EH (cell line): Measurements from ENCODE around the gene CMSS1.
"Not testable (repeated sequence)": the region's sequence is repeated elsewhere in the genome, so short reads cannot be mapped to it uniquely, and the experiment has no call there.

Source experiments
- DNase-seq: peaks from one replicate; pipeline ENCODE4 v3.0.0-alpha.2; 2015; ENCODE audit warnings: low read depth

Gene CMSS1

DNA sequence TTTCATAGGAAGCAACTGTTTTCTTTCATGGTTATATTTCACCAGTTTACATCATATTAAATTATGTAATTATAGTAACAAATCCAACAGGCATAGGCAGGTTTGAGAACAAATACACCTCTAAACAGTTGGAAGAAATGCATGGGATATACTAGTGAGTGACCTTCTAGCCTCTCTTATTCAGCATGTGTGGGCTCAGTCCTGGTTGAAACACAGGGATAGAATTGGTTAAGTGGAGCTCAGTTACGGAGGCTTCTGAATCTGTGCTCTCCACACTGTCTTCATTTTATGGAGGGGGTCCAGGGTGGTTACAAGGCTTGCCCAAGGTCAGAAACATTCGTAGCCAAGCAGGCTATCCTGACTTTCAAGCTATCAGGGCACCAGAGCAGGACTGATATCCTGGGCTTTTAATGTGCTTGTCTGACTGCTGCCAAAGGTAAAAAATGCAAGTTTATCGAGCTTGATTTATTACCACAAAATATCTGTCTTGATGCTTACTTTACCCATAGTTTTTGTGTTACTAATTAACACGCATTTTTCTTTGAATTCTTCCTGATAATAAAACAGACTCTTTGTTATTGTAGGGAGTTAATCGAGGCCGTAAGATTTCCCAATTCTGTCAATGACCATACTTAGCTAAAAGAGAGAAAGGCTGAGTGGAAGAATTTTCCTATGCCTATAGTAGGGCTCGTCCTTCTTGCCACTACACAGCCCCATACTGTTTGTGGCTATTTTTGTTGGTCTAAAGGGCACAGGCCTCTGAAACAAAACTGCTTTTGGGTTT lies 207.1 kb downstream of the CMSS1 start:
- DNase-seq: peak; percentile 67

DNA sequence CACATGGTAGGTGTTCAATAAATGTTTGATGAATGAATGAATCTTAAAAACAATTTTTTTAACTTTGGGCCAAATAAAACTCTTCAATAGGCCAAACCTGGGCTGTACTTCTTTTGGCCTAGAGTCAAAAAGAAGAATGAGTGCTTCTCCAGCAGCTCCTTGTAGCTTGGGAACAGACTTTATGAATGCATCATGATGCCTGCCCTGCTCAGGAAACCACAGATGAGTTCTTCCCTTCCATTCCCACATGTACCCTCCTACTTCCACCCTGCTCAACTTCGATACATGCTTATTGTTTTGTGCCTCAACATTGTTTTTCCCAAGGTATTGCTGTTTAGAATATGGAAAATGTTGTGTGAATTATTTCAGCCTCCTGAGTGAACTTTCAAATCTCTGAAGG lies 209.7 kb downstream of the CMSS1 start:
- peak; percentile 31 for DNase-seq

DNA sequence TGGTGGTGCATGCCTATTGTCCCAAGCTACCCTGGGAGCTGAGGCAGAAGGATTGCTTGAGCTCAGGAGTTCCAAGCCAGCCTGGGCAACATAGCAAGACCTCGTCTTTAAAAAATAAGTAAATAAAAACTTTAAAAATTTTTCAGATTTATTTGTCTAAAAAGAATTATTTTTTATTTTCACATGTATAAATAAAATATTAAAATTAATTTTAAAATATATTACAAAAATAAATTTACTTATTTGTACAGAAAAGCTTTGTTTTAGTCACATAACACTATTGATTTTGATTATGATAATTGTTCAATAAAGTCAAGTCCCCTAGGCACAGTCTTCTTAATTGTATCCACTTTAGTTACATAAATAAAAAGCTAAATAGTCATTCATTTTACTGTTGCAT lies 211.4 kb downstream of the CMSS1 start:
- DNase-seq: no peak

DNA sequence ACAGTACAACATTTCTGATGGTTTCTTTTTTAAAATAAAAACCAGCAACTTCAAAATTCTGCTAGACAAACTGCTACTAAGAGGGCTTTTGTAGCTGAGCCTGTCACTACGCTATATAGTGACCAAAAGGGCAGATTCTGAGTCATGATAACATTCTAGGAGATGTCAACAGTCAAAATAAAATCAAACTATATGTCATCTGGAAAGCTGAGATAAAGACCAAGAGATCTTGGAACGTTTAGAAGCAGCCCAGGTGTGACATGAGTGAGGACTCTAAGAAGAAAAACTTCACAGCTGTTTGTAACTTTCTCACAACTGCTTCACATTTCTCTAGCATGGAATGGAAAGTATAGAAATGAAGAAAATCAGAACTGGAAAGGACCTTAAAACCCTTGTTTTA lies 212.0 kb downstream of the CMSS1 start:
- DNase-seq: no peak

DNA sequence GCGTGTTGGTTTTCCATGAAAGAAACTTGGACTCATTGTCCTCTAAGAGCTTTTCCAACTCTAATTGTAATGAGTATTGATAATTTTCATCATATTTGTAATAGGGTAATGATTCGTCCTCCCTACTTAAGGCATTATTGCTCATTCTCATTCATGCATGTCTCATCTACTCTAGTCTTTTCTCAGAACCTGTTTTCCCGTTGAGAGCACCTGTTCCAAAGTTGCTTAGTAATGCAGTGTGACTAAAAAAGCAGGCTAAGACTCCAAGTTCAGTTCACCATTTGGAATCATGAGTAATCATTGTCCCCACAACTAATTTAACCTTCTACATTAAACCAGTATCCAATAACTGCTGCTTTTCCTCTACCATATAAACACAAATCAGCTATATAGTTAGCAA lies 212.7 kb downstream of the CMSS1 start:
- no peak for DNase-seq

DNA sequence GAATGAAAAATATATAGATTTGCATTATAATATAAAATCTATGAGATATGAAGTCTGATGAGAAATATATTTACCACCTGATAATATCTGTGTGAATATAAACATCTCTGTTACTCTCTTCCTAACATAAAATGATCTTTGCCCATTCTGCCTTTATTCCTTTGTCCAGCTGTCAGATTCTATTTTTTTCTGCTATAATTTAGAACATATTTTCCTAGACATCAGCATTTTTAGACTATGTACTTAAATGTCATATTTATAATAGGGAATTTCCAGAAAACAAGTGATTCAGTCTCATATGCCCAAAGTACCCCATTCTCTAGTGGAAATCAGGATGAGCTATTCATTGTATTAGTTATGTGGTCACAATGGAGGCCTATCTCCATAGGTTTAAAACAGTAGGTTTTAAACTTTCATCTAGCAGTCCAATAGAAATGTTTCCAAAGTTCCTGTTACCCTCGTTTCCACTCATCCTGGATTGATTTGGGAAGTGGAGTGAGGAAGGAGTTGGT lies 213.3 kb downstream of the CMSS1 start:
- DNase-seq: no peak

DNA sequence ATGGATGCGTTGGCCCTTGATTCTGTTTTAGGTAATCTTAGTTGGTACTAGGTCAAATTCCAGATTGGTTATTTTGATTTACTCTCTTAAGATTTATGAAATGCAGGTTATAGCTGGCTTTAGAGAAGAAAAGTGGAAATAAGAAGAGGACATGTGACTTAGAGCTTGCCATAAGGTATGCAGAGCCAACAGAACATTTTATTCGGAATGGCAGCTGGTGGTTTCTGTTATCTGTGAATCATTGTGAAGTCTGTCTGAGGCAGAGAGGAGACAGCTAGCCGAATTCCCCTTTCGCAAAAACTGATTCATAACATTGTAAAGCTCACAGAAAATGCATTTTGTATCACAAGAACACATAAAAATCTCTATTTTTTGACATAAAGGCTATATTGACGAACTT lies 214.6 kb downstream of the CMSS1 start:
- DNase-seq: peak; percentile 82

DNA sequence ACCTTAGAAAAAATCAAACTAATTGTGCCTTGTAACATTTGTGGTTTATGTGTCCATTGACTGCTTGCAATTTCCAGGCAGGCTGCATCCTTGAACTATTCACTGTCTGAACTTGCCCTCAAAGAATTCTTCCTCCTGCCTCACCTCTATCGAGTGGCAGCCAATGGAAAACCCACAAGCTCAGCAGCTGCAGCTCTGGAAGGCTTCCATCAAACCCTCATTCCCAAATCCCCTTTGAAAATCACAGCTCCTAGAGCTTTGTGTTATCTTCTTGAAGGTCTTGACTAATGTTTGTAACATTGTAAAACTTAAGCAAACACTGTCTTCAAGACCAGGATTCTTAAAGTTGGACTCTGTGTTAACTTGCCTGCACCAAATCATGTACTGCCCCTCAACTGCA lies 215.5 kb downstream of the CMSS1 start:
- peak; percentile 66 for DNase-seq

DNA sequence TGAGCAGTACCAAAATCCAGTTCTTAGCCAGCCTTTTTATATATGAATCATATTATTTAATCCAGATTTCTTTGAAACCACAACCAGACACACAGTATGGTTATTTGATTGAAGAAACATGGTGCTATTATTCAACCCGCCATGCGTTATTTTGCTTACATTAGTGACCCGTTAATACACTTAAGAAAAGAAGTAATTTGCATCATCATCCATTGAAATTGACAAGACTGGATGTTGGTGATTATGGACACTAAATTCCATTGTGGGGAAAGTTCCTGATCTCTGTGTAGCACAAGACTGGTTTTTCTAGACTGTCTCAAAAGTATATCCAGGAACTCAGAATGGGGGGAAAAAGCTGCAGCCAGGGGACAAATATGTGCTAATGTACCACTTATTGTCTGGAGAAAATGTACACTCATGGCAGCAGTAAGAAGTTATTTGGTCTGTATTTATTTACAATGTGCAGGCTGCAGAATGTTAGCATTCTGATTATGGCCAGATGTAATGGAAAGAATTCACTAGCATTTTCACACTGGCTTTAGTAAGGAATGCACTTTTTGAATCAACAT lies 216.3 kb downstream of the CMSS1 start:
- DNase-seq: peak; percentile 72

DNA sequence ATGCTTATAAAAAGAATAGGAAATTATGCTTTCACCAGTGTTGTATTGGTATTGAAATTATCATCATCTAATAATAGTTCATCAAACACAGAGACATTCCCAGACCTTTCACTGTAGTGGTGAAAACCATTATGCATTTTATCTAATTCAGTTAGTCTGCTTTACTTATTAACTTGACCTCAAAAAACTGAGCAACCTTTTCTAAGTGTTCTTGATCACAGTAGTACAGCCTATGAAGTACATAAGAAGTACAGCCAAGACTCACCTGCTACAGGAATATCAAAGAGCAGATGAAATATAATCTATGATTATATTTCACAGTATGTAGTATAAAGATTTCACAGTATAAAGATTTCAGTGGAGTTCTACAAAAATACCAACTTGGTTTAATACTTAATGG lies 221.4 kb downstream of the CMSS1 start:
- no peak for DNase-seq

DNA sequence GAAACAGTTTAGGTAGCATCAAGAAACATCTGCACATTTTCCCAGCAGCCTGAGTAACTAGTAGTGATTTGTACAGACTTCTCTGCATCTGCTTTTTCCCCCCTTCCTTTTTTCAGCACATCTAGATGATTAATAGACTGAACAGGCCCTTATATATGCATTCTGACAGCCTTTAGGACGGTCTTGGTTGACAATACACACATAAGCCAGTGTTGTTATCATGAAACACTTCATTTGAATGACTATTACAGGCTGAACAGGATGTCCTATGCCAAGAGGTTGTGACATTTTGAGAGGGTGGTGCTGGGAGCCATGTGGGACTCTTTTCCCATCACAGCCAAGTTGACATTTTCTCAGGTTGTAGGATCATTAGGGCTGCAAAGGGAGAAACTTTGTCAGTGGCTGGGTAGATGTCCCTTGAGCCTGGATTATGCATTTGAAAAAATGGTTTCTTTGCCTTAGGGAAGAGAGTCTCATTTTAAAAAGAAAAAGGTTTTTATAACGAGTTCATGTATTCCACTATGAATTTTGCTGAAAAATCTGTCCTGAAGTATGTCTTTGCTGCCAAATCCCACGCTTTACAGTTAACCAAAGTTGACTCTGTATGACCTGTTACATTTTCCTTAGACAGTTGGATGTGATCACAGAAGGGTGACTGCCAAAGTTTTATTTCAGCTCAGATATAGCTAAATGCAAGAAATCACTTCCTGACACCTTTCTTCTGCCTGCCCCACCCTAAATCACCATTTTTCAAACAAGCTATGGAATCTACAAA lies 223.0 kb downstream of the CMSS1 start:
- DNase-seq: peak; percentile 80

DNA sequence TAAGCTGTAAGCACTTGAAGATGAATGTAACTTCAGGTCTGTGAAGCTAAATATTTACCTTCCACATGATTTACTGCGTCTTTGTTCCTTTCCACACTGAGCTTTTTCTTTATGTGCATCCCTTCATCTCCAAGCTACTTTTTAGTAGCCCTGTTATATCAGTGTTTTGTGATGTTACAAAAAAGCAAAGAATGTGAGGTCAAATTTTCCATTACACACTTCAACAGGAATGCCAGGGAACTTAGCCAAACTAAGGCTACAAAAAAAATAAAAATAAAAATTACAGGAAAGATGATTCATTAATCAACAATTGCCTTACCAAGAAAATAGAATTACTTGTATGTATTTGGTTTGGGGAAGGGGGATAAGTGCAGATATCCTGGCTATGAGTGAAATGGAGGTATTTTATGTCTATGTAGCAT lies 223.7 kb downstream of the CMSS1 start:
- DNase-seq: peak; percentile 93

DNA sequence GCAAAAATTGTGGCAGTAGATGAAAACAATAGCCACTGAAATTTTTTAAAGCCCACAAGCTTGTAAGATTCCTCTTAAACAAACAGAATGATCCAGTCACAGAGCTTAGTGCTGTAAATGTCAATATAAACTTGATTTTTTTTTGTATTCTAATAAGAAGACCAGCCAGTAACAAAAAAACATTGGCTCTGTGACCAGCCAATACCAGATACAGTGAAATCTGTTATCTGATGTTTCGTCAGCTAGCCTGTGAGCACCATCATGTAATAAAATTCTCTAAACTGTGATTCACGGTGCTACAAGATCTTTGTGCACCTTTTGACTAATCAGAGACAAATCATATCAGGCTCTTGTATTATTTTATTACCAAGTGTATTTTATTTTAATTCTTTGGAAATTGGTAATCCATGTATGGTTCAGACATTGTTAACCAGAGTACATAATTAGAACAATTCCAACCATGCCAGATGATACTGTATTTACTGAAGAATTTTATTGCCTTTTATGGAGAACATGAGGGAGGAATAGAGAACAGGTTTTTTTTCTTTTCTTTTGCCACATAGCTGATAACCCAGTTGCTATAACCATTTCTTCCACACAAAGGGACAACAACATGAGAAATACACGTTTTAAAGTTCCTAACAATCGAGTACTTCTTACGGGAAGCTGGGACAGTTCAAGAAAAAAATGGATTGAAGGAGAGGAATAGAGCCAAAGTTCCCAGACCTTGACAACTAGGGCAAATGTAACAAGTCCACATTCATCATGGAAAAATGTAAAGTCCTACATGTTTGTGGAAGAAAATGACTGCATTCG lies 224.7 kb downstream of the CMSS1 start:
- DNase-seq: peak; percentile 96

DNA sequence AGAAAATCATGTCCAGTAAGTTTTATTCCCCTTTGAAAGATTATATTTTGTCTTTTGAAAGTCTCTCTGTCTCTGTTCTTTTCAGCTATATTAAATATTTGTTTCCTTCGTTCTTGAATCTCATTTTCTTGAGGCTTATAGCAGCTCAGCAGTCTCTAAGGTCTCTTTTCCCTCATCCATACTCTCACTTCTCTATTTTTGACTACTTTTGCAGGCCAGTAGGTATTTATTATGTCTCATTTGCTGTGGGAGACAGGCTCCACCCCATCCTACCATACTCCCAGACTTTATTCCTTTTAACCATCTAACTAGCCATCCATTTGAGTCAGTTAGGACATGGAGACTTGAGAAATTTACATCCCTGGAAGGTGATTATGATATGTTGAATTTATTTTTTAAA lies 225.6 kb downstream of the CMSS1 start:
- peak; percentile 35 for DNase-seq

DNA sequence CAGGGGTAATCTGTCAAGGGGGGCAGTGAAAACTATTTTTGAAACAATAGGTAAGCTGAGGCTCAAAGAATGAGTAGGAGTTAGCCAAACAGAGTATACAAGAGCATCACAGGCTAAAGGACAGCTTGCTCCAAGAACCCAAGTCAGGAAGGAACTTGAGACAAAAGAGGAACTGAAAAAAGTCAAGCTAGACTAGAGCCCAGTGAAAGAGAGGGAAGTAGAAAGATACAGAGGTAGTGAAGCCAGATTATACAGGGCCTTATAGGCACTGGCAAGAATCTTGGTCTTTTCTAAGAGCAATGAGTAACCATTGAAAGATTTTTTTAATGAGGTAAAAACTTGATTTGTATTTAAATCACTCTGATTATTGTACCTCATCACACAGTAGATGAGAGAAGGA lies 226.7 kb downstream of the CMSS1 start:
- DNase-seq: no peak

DNA sequence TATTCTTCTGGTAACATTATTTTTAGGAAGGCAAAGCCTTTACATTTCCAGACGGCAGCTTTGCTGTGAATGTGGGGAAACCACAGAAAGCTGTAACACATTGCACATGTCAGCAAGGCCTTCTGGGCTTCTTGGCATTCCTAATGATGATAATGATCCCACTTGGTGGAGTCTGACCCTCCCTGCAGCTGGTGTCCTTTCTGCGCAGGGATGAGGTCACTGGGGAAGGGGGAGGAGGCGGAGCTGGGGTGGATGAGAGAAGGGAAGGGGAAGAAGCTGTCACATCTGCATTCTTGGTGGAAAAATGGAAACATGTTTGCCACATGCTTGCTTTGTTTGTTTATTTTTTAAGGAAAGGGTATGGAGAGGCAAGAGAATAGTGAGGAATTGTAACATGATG lies 228.0 kb downstream of the CMSS1 start:
- peak; percentile 99 for DNase-seq

DNA sequence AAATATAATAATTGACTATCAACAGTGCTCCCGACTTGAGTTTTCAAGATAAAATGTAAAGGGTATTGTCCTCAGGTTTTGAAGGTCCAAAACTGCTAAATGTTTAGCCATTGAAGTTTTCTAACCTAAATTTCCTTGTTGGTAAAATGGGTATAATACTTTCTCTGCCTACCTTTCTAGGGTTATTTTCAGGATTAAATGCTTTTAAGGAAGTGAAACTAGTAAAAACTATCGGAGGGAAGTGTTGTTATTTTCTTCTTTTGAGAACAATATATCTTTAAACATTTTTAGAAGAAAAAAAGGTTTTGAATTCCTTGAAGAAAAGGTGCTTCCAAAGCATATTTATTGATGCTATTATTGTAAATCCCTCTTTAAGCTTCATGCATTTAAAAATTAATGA lies 229.3 kb downstream of the CMSS1 start:
- no peak for DNase-seq

DNA sequence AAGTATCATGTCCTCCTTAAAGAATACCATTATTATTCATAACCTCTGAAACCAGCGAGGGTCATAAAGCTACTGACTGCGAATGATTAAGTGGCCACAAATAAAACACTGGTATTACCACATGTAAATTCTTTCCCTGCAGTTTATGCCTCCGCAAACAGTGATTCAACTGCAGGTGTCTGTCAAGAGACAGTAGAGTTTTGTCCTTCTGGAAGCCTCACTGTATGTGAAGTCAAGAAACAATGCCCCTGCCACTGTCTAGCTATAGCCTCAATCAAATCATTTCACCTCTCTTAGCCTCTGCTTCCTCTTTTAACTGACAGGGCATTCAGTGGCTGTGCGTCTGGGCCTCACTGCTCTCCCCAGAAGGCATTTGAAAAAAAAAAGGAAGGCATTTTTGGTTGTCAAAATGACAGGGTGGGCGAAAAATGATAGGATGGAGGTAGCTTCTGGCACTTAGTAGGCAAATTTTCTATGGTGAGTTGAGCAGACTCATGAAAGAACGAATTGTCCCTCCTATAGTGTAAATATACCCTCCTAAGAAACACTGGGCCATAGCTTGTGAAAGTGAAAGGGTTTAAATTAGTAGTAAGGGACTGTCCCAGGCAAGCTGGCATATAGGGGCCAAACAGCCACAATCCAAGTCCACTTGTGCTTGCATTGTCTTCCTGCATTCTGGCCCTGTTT lies 229.9 kb downstream of the CMSS1 start:
- DNase-seq: peak; percentile 96

DNA sequence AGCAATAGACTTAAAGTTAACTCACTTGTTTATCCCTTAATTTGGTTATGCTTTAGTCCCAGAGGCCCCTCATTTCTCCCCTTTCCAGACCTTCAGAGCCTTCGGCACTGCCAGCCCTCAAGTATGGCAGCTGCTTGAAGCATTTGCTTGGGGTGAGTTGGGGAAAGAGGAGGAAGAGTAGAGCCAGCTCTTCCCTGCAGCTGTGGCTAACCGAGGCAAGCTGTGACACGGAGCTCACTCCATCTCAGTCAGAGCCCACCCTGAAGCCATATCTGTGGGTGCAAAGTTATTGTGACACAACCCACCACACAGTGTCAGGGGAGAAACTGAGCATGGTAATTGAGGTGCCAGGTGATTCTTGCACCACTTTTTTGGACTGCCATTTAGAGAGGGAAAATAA lies 230.6 kb downstream of the CMSS1 start:
- no peak for DNase-seq

DNA sequence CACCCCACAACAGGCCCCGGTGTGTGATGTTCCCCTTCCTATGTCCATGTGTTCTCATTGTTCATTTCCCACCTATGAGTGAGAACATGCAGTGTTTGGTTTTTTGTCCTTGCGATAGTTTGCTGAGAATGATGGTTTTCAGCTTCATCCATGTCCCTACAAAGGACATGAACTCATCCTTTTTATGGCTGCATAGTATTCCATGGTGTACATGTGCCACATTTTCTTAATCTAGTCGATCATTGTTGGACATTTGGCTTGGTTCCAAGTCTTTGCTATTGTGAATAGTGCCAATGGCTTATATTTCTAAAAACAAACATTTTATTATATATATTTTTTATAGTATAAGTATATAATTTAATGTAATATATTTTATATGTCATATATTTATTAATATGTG lies 233.9 kb downstream of the CMSS1 start:
- DNase-seq: not testable (repeated sequence)

DNA sequence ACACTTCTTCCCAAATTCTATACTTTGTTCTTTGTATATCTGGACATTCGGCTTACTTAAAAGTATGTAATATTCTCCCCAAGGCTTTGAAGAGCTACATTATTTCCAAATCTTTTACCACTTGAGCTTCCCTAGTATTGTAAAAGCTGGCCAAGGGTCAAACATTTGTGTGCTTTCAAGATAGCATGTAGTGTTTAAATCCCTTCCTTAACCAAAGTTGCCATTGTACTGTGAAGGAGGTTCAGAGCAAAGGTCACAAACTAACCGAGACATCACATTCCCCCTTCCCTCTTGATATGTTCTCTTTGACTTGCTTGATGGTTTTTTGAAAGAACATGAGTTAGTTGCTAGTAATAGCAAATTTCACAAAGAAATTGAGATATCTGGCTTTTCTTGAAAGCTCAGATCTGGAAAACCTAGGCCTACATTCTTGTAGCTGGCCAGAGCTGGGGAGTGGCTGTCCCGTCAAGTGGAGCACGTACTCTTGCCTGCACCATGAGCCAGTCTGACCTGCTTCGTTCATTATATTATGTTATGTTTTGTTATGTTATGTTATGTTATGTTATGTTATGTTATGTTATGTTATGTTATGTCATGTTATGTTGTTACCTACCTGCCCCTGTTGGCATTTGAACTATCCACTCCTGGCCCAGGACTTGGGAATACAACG lies 236.4 kb downstream of the CMSS1 start:
- DNase-seq: no peak
